ENCODE measurements around the gene BRME1. TPM values are rescaled to one million over a fixed set of nuclear protein-coding genes. Genes with fewer than 3 reads are reported as not detected.

BRME1 gene
- total and polyA plus RNA-seq, 7 experiments from 2014 or later = 0.56 to 13.7 (median 2.6) TPM

GRCh38 chr19:13920940-13921747 is 15.2 kb upstream of the BRME1 start:
- no peaks in the 10 kb centered on the region for H3K4me1 ChIP-seq (ENCODE audit: control insufficient read depth in 2 of 2, insufficient read depth in 2 of 2, low read length in 2 of 2)
- ChIA-PET POLR2A (no interaction called here), CTCF (interaction anchor here (1.1 kb wide), 1 partner anchor 126 kb away, joined by 5 read pairs; no protein-coding TSS in a partner anchor)
- H3K27me3 Mint-ChIP-seq = no peaks in the 10 kb centered on the region
- H3K27ac ChIP-seq (ENCODE audit: low read depth, low read length) = no peak overlapping the region
- intact Hi-C loops (cut with micrococcal nuclease) = no loop called here
- H3K9me3 Mint-ChIP-seq = peaks cover 0 to 6% (median 0%) of the 10 kb centered on the region in 11 donors
- peaks cover 0 to 7% (median 3%) of the 10 kb centered on the region in 7 donors for H3K4me1 Mint-ChIP-seq
- H3K36me3 Mint-ChIP-seq = peaks cover 0 to 45% (median 20%) of the 10 kb centered on the region in 5 donors
- peak in 2 of 9 donors; percentile 13 to 23 for DNase-seq
- H3K27ac Mint-ChIP-seq = peak overlapping the region in 5 of 9 donors; percentile 16 to 69 (median 34)
- H3K4me3 Mint-ChIP-seq = no peak overlapping the region
- H3K27me3 ChIP-seq (ENCODE audit: control insufficient read depth in 2 of 2, insufficient read depth in 2 of 2, low read length in 2 of 2) = no peaks in the 10 kb centered on the region
- peaks cover 0 to 56% (median 0%) of the 10 kb centered on the region in 3 experiments for H3K36me3 ChIP-seq (ENCODE audit: control insufficient read depth in 2 of 3, insufficient read depth in 3 of 3, low read length in 3 of 3)
- no peak overlapping the region for H3K4me3 ChIP-seq (ENCODE audit: low read length)
- peaks cover 0 to 5% (median 0%) of the 10 kb centered on the region in 3 experiments for H3K9me3 ChIP-seq (ENCODE audit: control insufficient read depth in 2 of 3, low read length in 3 of 3)
- ATAC-seq = peak; percentile 81

GRCh38 chr19:13920524-13920923 is 14.6 kb upstream of the BRME1 start:
- Histone ChIP-seq H3K36me3 (ENCODE audit: control insufficient read depth in 2 of 3, insufficient read depth in 3 of 3, low read length in 3 of 3) (peaks cover 0 to 60% (median 0%) of the 10 kb centered on the region in 3 experiments), H3K4me3 (ENCODE audit: low read length) (no peak overlapping the region), H3K27ac (ENCODE audit: low read depth, low read length) (no peak overlapping the region), H3K4me1 (ENCODE audit: control insufficient read depth in 2 of 2, insufficient read depth in 2 of 2, low read length in 2 of 2) (no peaks in the 10 kb centered on the region), H3K9me3 (ENCODE audit: control insufficient read depth in 2 of 3, low read length in 3 of 3) (peaks cover 0 to 5% (median 0%) of the 10 kb centered on the region in 3 experiments), H3K27me3 (ENCODE audit: control insufficient read depth in 2 of 2, insufficient read depth in 2 of 2, low read length in 2 of 2) (no peaks in the 10 kb centered on the region)
- Mint-ChIP-seq H3K9me3 (peaks cover 0 to 6% (median 0%) of the 10 kb centered on the region in 11 donors), H3K4me3 (no peak overlapping the region), H3K27me3 (no peaks in the 10 kb centered on the region), H3K4me1 (peaks cover 0 to 4% (median 3%) of the 10 kb centered on the region in 7 donors), H3K27ac (no peak overlapping the region), H3K36me3 (peaks cover 0 to 44% (median 20%) of the 10 kb centered on the region in 5 donors)
- no peak for ATAC-seq
- POLR2A ChIA-PET = no interaction called here
- DNase-seq = no peak
- intact Hi-C loops (cut with micrococcal nuclease) = no loop called here
- CTCF ChIA-PET = interaction anchor here (1.1 kb wide), 1 partner anchor 127 kb away, joined by 5 read pairs; no protein-coding TSS in a partner anchor

GRCh38 chr19:13918726-13919411 is 13.0 kb upstream of the BRME1 start:
- Mint-ChIP-seq H3K4me3 (no peak overlapping the region), H3K9me3 (peaks cover 0 to 6% (median 0%) of the 10 kb centered on the region in 11 donors), H3K36me3 (peaks cover 0 to 42% (median 20%) of the 10 kb centered on the region in 5 donors), H3K27me3 (no peaks in the 10 kb centered on the region), H3K4me1 (peaks cover 0 to 4% (median 2%) of the 10 kb centered on the region in 7 donors), H3K27ac (no peak overlapping the region)
- POLR2A ChIA-PET = interaction anchor here (0.9 to 1.3 kb wide), 2 partner anchors 12 to 113 kb away, joined by 3 to 5 read pairs; partner anchors contain the start of gene IL27RA
- ATAC-seq = no peak
- Histone ChIP-seq H3K36me3 (ENCODE audit: control insufficient read depth in 2 of 3, insufficient read depth in 3 of 3, low read length in 3 of 3) (peaks cover 0 to 64% (median 0%) of the 10 kb centered on the region in 3 experiments), H3K4me1 (ENCODE audit: control insufficient read depth in 2 of 2, insufficient read depth in 2 of 2, low read length in 2 of 2) (no peaks in the 10 kb centered on the region), H3K9me3 (ENCODE audit: control insufficient read depth in 2 of 3, low read length in 3 of 3) (peaks cover 0 to 5% (median 0%) of the 10 kb centered on the region in 3 experiments), H3K4me3 (ENCODE audit: low read length) (no peak overlapping the region), H3K27ac (ENCODE audit: low read depth, low read length) (no peak overlapping the region), H3K27me3 (ENCODE audit: control insufficient read depth in 2 of 2, insufficient read depth in 2 of 2, low read length in 2 of 2) (no peaks in the 10 kb centered on the region)
- no peak for DNase-seq
- intact Hi-C loops (cut with micrococcal nuclease) = no loop called here
- CTCF ChIA-PET = interaction anchor here (0.6 kb wide), 1 partner anchor 38 kb away, joined by 4 read pairs; no protein-coding TSS in a partner anchor

GRCh38 chr19:13917888-13918406 is 12.0 kb upstream of the BRME1 start:
- no peak overlapping the region for H3K27ac Mint-ChIP-seq
- no peaks in the 10 kb centered on the region for H3K27me3 Mint-ChIP-seq
- no peak overlapping the region for H3K4me3 Mint-ChIP-seq
- CTCF ChIA-PET = interaction anchor here (0.5 to 0.7 kb wide), 2 partner anchors 13 to 90 kb away, joined by 3 read pairs; no protein-coding TSS in a partner anchor
- intact Hi-C loops (cut with micrococcal nuclease) = no loop called here
- peaks cover 0 to 37% (median 17%) of the 10 kb centered on the region in 5 donors for H3K36me3 Mint-ChIP-seq
- Histone ChIP-seq H3K4me1 (ENCODE audit: control insufficient read depth in 2 of 2, insufficient read depth in 2 of 2, low read length in 2 of 2) (no peaks in the 10 kb centered on the region), H3K4me3 (ENCODE audit: low read length) (no peak overlapping the region), H3K36me3 (ENCODE audit: control insufficient read depth in 2 of 3, insufficient read depth in 3 of 3, low read length in 3 of 3) (peaks cover 0 to 61% (median 0%) of the 10 kb centered on the region in 3 experiments), H3K9me3 (ENCODE audit: control insufficient read depth in 2 of 3, low read length in 3 of 3) (peaks cover 0 to 5% (median 0%) of the 10 kb centered on the region in 3 experiments), H3K27me3 (ENCODE audit: control insufficient read depth in 2 of 2, insufficient read depth in 2 of 2, low read length in 2 of 2) (no peaks in the 10 kb centered on the region), H3K27ac (ENCODE audit: low read depth, low read length) (no peak overlapping the region)
- ATAC-seq (no peak), DNase-seq (no peak)
- POLR2A ChIA-PET = interaction anchor here (0.9 to 1.3 kb wide), 2 partner anchors 11 to 114 kb away, joined by 3 to 5 read pairs; partner anchors contain the start of gene IL27RA
- H3K4me1 Mint-ChIP-seq = peaks cover 0 to 4% (median 2%) of the 10 kb centered on the region in 7 donors
- peaks cover 0 to 6% (median 0%) of the 10 kb centered on the region in 11 donors for H3K9me3 Mint-ChIP-seq

- H3K36me3 Mint-ChIP-seq = peaks cover 0 to 28% (median 3%) of the 10 kb centered on the region in 5 donors
- intact Hi-C loops (cut with micrococcal nuclease) = no loop called here
- Histone ChIP-seq H3K9me3 (ENCODE audit: control insufficient read depth in 2 of 3, low read length in 3 of 3) (no peaks in the 10 kb centered on the region), H3K4me1 (ENCODE audit: control insufficient read depth in 2 of 2, insufficient read depth in 2 of 2, low read length in 2 of 2) (no peaks in the 10 kb centered on the region), H3K36me3 (ENCODE audit: control insufficient read depth in 2 of 3, insufficient read depth in 3 of 3, low read length in 3 of 3) (peaks cover 0 to 55% (median 0%) of the 10 kb centered on the region in 3 experiments), H3K4me3 (ENCODE audit: low read length) (no peak overlapping the region), H3K27me3 (ENCODE audit: control insufficient read depth in 2 of 2, insufficient read depth in 2 of 2, low read length in 2 of 2) (no peaks in the 10 kb centered on the region), H3K27ac (ENCODE audit: low read depth, low read length) (no peak overlapping the region)
- H3K27me3 Mint-ChIP-seq = no peaks in the 10 kb centered on the region
- no peaks in the 10 kb centered on the region for H3K4me1 Mint-ChIP-seq
- ChIA-PET CTCF (no interaction called here), POLR2A (no interaction called here)
- DNase-seq = no peak
- no peak overlapping the region for H3K27ac Mint-ChIP-seq
- no peaks in the 10 kb centered on the region for H3K9me3 Mint-ChIP-seq
- ATAC-seq = no peak
- H3K4me3 Mint-ChIP-seq = no peak overlapping the region
Observed at GRCh38 chr19:13914777-13915176, 8.9 kb upstream of the BRME1 start.

DNA sequence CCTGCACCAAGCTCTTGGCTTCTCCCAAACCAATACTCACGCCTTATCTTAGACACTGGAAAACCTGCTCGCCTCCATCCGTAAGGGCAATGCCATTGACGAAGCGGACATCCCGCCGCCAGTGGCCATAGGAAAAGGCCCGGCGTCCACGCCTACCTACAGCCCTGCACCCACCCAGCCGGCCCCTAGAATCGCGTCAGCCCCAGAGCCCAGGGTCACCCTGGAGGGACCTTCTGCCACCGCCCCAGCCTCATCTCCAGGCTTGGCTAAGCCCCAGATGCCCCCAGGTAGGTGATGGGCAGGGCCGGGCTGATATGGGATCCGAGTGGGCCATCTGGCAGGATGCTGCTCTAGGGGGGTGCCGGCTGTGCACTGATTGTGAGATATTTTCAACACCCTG is 7.4 kb upstream of the BRME1 start:
- DNase-seq (no peak), ATAC-seq (no peak)
- Mint-ChIP-seq H3K27ac (no peak overlapping the region), H3K4me3 (no peak overlapping the region), H3K4me1 (peaks cover 0 to 5% (median 0%) of the 10 kb centered on the region in 7 donors), H3K36me3 (peaks cover 0 to 30% (median 3%) of the 10 kb centered on the region in 5 donors), H3K9me3 (no peaks in the 10 kb centered on the region), H3K27me3 (no peaks in the 10 kb centered on the region)
- Histone ChIP-seq H3K4me1 (ENCODE audit: control insufficient read depth in 2 of 2, insufficient read depth in 2 of 2, low read length in 2 of 2) (no peaks in the 10 kb centered on the region), H3K27me3 (ENCODE audit: control insufficient read depth in 2 of 2, insufficient read depth in 2 of 2, low read length in 2 of 2) (no peaks in the 10 kb centered on the region), H3K36me3 (ENCODE audit: control insufficient read depth in 2 of 3, insufficient read depth in 3 of 3, low read length in 3 of 3) (peaks cover 0 to 51% (median 0%) of the 10 kb centered on the region in 3 experiments), H3K4me3 (ENCODE audit: low read length) (no peak overlapping the region), H3K9me3 (ENCODE audit: control insufficient read depth in 2 of 3, low read length in 3 of 3) (no peaks in the 10 kb centered on the region), H3K27ac (ENCODE audit: low read depth, low read length) (no peak overlapping the region)
- CTCF ChIA-PET = no interaction called here
- intact Hi-C loops (cut with micrococcal nuclease) = no loop called here
- POLR2A ChIA-PET = interaction anchor here (1.0 kb wide), 1 partner anchor 11 kb away, joined by 3 read pairs; no protein-coding TSS in a partner anchor

All from naive thymus-derived CD4-positive, alpha-beta T cell (primary cell).